Astrocyte of the cerebellum (primary cell): ENCODE measurements around the gene INSM2.

Experiments
- DNase-seq: peaks from one replicate; pipeline ENCODE4 v3.0.0-alpha.2; 2011; ENCODE audit warnings: low read depth
- H3K4me3 ChIP-seq: 2 replicates; pipeline ENCODE4 v1.5.1; 2011; ENCODE audit warnings: mild to moderate bottlenecking, low read depth, low read length, moderate library complexity
- CTCF ChIP-seq: IDR thresholded peaks from 2 replicates; pipeline ENCODE4 v1.5.1; 2012; ENCODE audit warnings: low read length, low read depth, moderate library complexity, mild to moderate bottlenecking; ENCODE audit errors: missing control alignments
- in situ Hi-C: cut with HindIII; loops from 2 replicates; pipeline ENCODE4 v1.10.0; 2017; ENCODE audit warnings: low sequenced_read_pairs

The INSM2 gene

GRCh38 chr14:35506461-35506860, 27.5 kb upstream of the INSM2 start:
- TF ChIP-seq CTCF, result no peak
- no peak overlapping the region for H3K4me3 ChIP-seq
- in situ Hi-C loops, result no loop called here
- DNase-seq, result no peak

GRCh38 chr14:35506927-35507326, 27.0 kb upstream of the INSM2 start:
- no peak overlapping the region for H3K4me3 ChIP-seq
- DNase-seq, result no peak
- in situ Hi-C loops, result no loop called here
- no peak for TF ChIP-seq CTCF

GRCh38 chr14:35509846-35510245, 24.1 kb upstream of the INSM2 start:
- no peak for DNase-seq
- H3K4me3 ChIP-seq, result no peak overlapping the region
- TF ChIP-seq CTCF, result no peak
- in situ Hi-C loops, result no loop called here

GRCh38 chr14:35512765-35513164, 21.2 kb upstream of the INSM2 start:
- no peak for DNase-seq
- in situ Hi-C loops, result no loop called here
- H3K4me3 ChIP-seq, result no peak overlapping the region
- no peak for TF ChIP-seq CTCF

- H3K4me3 ChIP-seq, result no peak overlapping the region
- in situ Hi-C loops, result no loop called here
- TF ChIP-seq CTCF, result no peak
- DNase-seq, result no peak
Observed at GRCh38 chr14:35515916-35516315, 18.0 kb upstream of the INSM2 start.

- in situ Hi-C loops, result no loop called here
- H3K4me3 ChIP-seq, result no peak overlapping the region
- no peak for TF ChIP-seq CTCF
- DNase-seq, result no peak
Observed at GRCh38 chr14:35519986-35520385, 14.0 kb upstream of the INSM2 start.

- DNase-seq, result no peak
- H3K4me3 ChIP-seq, result no peak overlapping the region
- no peak for TF ChIP-seq CTCF
- in situ Hi-C loops, result no loop called here
Observed at GRCh38 chr14:35525695-35526094, 8.3 kb upstream of the INSM2 start.
